ENCODE results near the gene CATSPERB.

GRCh38 chr14:91545204-91545603 lies 186.7 kb downstream of the CATSPERB start:
- no peak for TF ChIP-seq CTCF (IDR thresholded peaks at IDR 0.05)
- no peak for TF ChIP-seq POLR2A (IDR thresholded peaks at IDR 0.05)

Measured in Peyer's patch (tissue), 4 donors.